ENCODE results near the gene SLC16A11.

DNA sequence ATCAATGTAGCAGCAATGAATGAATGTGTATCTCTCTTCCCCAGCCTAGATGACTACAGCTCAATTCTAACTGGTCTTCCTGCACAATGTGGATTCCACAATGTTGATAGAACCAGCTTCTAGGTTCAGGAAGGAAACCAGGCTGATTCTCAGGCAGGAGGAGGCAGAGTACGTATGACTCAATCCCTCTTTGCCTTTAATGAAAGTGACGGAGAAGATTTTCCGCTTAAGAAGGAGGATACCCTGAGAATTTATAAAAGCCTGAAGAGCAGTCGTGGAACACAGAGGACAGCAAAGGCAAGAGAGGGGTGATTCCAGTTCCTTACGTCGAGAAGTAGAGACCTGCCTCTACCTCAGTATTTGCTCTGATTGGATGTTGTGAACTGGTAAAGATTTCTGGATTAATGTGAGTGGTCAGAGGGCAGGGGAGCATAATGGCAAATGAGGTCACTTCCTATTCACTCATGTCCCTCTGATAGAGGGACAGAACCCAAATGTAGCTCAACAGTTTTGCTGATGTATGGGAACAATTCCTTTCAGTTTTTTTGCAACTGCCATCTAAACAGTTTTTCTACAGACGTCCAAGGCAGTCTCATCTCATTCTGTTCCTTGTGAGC lies 15.0 kb upstream of the SLC16A11 start:
- TF ChIP-seq, protein P1, sequence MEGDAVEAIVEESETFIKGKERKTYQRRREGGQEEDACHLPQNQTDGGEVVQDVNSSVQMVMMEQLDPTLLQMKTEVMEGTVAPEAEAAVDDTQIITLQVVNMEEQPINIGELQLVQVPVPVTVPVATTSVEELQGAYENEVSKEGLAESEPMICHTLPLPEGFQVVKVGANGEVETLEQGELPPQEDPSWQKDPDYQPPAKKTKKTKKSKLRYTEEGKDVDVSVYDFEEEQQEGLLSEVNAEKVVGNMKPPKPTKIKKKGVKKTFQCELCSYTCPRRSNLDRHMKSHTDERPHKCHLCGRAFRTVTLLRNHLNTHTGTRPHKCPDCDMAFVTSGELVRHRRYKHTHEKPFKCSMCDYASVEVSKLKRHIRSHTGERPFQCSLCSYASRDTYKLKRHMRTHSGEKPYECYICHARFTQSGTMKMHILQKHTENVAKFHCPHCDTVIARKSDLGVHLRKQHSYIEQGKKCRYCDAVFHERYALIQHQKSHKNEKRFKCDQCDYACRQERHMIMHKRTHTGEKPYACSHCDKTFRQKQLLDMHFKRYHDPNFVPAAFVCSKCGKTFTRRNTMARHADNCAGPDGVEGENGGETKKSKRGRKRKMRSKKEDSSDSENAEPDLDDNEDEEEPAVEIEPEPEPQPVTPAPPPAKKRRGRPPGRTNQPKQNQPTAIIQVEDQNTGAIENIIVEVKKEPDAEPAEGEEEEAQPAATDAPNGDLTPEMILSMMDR (IDR thresholded peaks at IDR 0.05; ENCODE audit: poor library complexity): no peak
- no peak for TF ChIP-seq EZH2 (IDR thresholded peaks at IDR 0.05; ENCODE audit: borderline replicate concordance)

Measured in hepatocyte (in vitro differentiated cells).